CMK (cell line): ENCODE results near the gene TBC1D2.
A peak's percentile ranks its signal among the peaks of the same experiment; 100 is the strongest.
"Not testable (repeated sequence)": the region's sequence is repeated elsewhere in the genome, so short reads cannot be mapped to it uniquely, and the experiment has no call there.

Experiments used
- DNase-seq: peaks from one replicate; pipeline ENCODE4 v3.0.0-alpha.2; 2010; ENCODE audit warnings: low read depth

The TBC1D2 gene, protein sequence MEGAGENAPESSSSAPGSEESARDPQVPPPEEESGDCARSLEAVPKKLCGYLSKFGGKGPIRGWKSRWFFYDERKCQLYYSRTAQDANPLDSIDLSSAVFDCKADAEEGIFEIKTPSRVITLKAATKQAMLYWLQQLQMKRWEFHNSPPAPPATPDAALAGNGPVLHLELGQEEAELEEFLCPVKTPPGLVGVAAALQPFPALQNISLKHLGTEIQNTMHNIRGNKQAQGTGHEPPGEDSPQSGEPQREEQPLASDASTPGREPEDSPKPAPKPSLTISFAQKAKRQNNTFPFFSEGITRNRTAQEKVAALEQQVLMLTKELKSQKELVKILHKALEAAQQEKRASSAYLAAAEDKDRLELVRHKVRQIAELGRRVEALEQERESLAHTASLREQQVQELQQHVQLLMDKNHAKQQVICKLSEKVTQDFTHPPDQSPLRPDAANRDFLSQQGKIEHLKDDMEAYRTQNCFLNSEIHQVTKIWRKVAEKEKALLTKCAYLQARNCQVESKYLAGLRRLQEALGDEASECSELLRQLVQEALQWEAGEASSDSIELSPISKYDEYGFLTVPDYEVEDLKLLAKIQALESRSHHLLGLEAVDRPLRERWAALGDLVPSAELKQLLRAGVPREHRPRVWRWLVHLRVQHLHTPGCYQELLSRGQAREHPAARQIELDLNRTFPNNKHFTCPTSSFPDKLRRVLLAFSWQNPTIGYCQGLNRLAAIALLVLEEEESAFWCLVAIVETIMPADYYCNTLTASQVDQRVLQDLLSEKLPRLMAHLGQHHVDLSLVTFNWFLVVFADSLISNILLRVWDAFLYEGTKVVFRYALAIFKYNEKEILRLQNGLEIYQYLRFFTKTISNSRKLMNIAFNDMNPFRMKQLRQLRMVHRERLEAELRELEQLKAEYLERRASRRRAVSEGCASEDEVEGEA

DNA sequence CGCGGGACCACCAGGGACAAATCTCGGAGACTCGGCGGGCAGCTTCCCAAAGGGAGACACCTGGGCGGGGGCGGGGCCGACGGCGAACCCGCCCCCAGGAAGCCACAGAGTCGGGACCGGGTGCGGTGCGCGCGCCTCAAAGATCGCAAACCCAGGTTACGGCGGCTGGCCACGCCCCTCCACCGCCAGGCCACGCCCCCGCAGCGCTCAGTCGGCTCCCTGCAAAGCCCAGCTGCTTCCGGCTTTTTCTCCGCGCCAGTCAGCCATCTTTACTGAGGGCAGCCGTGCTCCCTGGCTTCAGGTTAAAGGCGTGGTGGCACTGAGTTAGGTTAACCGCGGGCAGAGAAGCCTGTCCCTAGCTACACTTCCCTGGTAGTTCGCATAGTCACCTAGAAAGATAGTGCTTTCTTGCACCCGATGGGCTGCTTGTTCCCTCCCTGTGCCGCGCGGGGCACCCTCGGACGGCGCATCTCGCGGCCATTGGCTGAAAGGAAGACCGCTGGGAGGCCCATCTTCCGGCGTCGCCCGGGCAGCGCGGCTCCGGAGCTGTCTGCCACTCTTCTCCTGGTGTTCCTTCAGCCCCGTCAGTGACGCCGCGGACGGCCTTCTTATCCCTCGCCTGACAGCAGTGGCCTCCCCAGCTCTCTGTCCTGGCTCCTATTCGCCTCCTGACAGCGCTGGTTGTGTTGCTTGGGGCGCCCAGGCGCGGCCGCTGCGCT, at the start of gene TBC1D2:
Gene TBC1D2 (minus strand): TSS at position 72 of the 719 bp plus-strand sequence. CDS start 108 bp downstream, outside the sequence.
- peak; percentile 87 for DNase-seq

DNA sequence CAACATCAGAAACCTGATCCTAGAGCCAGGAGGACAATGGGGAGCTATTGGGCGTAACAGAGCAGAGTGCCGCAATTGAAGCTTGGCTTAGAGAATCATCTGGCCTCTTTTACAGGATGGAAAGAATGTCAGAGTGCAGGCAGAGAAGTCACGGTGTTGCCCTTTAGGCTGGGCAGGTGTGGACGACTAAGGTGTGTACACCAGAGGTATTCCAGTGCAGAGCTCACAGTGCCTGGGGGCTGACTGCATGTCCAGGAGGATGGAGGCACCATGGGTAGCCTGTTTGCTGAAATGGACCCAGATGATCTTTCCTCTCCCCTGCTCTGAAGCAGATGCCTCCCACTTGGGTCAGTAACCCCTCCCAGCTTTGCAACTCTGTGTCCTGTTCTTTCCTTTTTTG, 48.9 kb upstream of the TBC1D2 start:
- DNase-seq, result no peak

DNA sequence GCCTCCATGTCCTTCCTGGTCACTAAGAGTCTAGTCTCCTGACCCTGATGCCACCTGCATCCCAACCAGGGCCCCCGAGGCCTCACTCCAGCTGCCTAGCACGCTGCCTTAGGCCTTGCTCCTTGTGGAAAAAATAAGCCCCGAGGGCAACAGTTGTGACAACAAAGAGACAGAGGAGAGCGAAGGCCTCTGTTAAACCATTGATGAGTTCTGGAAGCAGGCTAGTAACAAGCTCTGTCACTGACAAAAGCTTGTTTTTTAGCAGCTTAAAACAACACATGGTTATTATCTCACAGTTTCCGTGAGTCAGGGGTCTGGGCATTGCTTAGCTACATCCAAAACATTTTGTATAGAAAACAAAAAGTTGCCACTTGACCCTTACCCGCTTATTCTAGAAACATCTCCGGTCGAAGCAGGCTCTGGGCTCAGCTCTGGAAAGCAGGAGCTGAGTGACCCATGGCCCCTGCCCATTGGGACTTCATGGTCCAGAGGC, 48.2 kb upstream of the TBC1D2 start:
- DNase-seq, result no peak

DNA sequence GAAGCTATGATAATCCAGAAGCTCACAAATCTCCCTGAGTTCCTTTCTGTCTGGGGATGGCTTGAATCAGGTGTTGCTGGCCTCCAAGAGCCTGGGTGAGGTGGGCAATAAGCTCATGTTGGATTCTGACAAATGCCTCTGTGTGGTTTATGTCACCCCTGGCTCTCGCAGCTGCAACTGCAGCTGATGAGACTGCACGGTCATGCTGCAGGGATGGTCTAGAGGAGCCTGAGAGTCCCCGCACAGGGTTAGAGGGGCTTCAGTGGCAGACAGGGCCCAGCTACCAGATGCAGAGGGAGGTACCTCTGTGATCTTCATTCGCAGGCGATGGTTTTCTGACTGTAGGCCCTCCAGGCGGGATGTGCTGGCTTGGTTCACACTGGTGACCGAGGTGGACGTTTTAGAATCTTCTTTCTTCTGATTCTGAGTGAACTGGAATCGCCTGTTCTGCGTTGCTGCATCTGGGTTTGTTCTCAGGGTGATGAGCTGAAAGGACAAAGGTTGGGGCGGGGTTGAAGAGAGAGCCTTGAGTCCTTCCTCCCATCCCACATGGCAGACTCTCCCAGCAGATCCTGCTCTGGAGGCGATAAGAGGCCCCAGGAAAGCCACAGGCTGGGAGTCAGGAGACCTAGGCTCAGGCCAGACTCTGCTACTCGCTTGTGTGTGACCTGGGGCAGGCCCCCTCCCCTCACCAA, 47.6 kb upstream of the TBC1D2 start:
- DNase-seq, result no peak

DNA sequence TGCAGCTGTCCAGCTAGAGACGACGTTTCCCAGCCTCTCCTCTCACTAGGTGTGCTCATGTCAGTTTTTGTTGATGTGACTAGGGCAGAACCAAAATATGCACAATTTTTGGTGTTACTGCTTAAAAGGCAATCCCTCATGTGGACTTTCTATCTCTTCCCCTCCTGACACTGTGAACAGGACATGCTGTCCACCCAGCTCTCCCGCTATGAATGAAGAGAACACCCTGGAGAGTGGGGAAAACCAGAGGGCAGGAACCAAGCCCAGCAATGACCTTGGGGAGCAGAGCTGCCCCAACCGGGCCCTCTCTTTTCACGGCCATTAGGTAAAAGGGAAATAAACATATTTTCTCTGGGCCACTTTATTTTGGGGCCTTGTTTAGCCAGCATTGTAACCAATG, 46.7 kb upstream of the TBC1D2 start:
- DNase-seq, result no peak

DNA sequence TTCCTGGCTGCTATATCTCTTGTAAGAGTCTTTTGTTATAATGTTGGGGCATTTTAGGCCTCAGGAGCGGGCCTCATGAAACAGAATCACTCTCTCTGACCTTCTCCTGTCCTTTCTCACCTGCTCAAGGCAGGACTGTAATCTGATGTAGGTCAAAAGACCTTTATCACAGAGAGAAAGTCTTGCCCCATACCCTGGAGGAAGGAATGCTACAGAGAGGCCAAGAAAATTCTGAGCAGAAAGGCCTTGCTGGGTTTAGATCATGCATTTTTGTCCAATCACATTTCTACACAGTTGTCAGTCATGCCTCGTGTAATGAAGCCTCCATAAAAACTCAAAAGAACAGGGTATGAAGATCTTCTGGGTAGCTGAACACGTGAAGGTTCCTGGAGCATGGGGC, 45.2 kb upstream of the TBC1D2 start:
- no peak for DNase-seq

DNA sequence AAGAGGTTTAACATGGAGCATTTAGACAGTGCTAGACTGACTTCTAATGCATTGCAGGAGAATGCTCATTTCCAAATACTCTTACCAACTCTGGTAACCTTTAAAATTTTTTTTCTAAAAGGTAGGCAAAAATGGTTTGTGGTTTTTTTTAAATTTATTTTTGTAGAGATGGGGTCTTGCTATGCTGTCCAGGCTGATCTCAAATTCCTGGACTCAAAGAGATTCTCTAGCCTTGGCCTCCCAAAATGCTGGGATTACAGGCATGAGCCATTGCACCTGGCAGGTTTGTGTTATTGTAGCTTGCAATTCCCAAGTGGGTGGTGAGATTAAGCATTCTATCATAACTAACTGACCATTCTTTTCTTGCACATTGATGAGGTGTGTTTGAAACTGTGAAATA, 43.0 kb upstream of the TBC1D2 start:
- DNase-seq, result no peak

DNA sequence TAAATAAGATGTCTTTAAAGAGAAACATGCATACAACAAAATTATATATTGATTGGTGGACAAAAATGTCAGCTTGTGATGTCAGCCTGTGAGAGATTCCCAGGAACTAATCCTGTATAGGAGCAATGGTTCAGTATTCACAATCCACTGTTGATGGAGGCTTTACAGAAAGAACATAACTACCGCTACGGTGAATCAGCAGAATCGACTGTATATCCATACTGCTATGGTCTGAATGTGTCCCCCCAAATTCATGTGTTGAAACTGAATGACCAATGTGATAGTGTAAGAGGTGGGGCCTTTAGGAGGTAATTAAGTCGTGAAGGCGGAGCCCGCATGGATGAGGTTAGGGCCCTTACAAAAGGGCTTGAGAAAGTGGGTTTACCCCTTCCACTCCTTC, 40.4 kb upstream of the TBC1D2 start:
- DNase-seq, result no peak

DNA sequence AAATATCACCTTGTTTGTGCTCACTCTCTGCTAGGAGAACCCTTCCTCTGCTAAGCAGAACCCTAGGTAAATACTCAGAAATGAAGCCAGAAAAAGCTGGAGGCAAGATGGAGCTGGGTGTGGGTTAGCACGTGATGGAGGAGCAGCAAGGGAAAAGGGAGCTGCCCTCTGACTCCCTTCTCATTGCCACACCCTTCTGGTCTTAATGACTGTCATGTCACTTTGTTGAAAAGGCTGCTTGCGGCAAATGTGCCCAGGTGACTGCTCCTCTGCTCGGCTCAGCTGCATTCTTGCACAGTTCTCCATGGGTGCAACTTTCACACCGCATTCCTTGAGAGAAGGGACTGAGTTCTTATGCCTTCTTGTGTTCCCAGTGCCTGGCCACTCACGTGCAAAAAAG, 36.4 kb upstream of the TBC1D2 start:
- DNase-seq, result no peak

DNA sequence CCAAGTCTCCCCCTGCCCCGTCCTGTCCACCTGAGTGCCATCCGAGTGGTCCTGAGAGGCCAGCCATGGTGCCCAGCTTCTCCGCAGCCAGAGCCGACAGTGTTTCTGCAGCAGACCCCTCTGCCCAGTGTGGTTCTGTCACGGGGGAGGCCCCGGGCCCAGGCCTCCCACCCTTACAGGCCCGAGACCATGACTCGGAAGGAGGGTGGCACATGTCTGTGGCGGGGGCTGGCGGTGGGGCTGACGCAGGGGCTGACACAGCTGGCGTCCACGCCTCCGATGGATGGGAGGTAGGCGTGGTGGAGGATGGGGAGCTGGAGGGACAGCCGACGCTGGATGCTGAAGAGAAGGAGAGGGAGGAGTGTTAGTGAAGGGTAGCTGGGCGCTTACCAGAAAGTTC, 35.0 kb upstream of the TBC1D2 start:
- DNase-seq, result no peak

DNA sequence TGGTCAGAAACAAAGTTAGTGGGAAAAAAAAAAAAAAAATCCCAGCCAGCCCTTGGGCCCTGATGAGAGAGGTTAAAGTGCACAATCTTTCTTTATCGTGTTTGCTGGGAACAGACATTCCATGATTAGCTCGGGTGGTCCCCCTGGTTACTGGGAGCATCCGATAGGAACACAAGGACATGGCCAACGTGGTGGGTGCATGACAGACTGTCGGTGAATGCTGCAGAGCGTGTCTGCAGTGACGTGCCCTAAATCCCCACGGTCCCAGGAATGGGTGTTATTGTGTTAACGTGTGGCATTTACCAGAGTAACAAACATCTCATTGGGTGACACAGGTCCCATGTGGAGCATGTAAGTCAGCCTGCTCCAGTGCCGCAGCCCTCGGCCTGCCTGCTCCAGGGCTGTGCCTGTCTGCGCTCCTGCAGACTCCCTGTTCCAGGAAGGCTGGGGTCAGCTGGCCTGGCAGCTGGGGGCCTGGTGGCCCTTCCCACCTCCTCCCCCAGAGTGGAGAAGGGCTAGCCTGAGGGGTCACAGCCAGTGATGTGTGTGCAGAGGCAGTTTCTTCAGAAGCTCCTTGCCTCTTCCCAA, 34.3 kb upstream of the TBC1D2 start:
- no peak for DNase-seq

DNA sequence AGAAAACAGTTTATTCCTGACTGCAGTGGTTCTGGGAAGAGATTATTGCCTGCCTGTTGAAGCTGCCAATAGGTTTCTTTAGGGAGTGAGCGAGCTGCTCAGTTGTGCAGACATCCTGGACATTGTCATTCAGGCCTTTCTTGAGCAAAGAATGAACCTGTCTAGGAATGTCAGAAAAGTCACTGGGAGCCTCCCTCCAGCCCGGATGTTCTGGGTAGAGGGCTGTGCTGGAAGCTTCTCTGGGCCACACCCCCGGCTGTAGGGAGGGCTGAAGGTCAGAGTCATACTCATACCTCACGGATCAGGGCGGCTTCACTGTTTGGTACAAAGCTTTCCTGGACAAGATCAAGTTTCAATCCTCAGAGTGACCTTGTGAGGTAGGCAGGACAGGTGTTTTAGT, 33.4 kb upstream of the TBC1D2 start:
- no peak for DNase-seq

DNA sequence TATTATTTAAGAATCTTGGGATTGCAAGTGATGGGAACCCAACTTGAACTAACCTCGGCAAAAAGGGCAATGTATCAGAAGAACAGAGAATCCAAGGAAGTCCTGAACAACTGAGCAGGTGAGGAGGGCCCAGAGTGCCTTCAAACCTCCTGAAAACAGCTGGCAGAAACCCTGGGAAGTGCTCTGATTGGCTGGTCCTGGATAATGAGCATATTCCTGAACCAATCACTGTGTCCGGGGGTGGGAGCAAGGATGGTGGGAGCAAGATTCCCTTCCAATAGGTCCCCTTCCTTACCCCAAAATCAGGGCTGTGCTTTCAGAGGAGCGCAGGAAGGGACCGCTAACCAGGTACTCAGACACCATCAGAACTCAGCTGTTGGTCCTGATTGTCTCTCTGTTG, 31.9 kb upstream of the TBC1D2 start:
- no peak for DNase-seq

DNA sequence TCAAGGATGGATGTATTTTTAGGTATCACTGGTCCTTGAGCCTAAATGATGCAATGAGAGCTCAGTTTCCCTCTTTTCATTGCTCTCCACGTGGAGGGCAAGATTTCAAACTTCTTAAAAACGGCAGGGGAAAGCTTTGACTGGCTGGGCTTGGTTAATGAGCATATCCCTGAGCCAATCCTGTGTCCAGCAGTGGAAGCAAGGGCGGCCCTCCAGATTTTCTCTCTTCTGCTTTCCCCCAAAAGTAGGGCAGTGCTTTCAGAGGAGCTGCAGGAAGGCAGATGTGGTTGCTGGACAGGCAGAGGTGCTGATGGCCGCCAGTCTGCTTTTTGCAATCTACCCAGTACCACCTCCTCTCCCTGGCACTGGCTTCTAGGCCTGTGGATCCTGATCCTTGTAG, 30.0 kb upstream of the TBC1D2 start:
- DNase-seq, result no peak

DNA sequence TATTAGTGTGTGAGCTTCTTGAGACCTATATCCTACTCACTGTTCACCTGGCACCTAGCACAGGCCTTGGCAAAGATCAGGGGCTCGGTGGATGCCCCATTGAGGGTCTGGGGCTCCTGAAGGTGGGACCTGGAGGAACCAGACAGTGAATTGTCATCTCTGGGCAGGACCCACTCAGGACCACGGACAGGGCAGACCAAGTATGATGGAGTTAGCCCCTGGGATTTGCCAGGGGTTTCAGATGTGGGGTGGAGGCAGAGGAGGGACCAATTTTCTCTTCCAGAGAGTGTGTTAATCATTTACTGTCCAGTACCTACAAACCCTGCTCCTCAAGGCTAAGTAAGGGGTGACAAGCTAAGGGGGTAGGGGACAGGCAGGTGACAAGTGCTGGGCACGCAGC, 29.3 kb upstream of the TBC1D2 start:
- DNase-seq, result no peak

DNA sequence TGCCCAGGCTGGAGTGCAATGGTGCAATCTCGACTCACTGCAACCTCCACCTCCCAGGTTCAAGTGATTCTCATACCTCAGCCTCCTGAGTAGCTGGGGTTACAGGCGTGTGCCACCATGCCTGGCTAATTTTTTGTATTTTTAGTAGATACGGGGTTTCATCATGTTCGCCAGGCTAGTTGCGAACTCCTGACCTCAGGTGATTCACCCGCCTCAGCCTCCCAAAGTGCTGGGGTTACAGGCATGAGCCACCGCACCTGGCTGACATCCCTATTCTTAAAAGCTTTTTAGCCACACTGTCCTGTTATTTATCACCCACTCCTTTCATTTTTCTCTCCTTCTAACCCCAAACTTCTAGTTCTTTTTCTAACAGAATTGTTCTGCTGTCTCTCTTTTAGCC, 27.7 kb upstream of the TBC1D2 start:
- DNase-seq, result not testable (repeated sequence)

DNA sequence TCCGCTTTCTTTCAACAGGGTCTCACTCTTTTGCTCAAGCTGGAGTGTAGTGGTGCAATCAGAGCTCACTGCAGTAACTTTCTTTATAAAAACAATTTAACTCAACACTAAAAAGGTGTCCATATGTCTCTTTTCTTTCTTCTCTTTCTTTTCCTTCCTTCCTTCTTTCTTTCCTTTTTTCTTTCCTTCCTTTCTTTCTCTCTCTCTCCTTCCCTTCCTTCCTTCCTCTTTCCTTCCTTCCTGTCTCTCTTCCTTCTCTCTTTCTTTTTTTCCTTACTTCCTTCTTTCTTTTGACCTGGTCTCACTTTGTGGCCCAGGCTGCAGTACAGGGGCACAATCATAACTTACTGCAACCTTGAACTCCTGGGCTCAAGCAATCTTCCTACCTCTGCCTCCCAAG, 25.8 kb upstream of the TBC1D2 start:
- DNase-seq, result no peak

DNA sequence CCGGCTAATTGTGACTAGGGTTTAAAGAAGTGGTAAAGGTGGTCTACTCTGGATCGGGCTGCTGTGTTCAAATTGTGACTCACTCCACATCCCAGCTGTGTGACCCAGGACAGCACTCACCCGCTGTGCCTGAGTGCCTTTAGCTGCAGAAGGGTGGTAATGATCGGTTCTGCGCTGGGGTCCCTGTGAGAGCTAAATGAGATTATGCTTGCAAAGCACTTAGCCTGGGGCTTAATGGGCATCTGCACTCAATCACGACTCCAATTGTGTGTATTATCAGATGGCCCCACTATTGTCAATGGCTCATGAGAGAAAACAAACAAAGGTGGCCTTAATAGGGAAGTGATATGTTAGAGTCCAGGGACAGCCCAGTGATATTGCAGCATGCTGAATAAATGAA, 25.1 kb upstream of the TBC1D2 start:
- no peak for DNase-seq

DNA sequence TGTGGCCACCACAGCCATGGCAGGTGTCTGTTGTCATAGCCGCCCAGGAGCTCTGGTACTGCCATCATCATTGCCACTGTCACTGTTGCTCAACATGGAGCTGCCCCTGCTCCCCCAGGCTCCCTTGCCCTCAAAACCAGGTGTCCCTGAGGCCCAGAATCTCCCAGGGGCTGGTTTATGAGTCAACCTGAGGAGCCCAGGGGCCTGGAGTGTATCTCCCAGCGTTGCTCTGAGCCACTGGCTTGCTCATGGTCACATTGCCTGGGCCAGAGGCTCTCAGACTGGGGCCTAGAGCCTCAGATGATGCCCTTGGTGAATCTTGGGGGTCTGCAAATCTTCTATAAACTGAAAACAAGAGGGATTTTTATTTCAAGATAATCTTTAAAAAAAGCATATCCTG, 24.7 kb upstream of the TBC1D2 start:
- DNase-seq, result no peak

DNA sequence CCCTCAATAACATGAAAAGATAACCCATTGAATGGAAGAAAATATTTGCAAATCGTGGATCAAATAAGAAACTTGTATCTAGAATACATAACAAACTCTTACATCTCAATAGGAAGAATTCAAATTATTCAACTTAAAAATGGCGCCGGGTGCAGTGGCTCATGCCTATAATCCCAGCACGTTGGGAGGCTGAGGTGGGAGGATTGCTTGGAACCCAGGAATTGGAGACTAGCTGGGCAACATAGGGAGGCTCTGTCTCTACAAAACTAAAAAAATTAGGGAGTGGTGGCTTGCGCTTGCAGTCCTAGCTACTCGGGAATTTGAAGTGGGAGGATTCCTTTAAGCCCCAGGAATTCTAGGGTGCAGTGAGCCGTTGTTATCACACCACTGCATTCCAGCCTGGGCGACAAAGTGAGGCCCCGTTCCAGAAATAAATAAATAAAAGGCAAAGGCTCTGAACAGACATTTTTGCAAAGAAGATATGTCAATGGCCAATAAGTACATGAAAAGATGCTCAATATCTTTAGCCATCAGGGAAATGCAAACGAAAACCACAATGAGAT, 21.5 kb upstream of the TBC1D2 start:
- DNase-seq, result no peak

DNA sequence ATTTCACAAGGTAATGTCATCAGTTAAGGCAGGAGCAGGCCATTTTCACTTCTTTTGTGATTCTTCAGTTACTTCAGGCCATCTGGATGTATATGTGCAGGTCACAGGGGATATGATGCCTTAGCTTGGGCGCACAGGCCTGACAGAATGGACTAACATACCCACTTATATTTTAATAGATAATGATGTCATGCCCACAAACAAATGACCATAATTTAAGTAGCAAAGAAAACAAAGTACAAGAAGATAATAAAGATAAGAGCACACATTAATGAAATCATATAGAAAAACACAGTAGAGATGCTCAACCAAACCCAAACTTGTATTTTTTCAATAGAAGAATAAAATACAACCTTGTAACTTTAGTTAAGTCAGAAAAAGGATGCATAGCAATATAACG, 19.7 kb upstream of the TBC1D2 start:
- DNase-seq, result no peak
